HG02678 (cell line): ENCODE data around the gene ATN1.

Experiments
- ATAC-seq: cut with Tn5 transposase; IDR thresholded peaks from one replicate; pipeline ENCODE4 v1.9.1; 2021; ENCODE audit warnings: mild to moderate bottlenecking, moderate library complexity; ENCODE audit not compliant: unreplicated experiment

The ATN1 gene

GRCh38 chr12:6925540-6926279 lies 2.0 kb upstream of the ATN1 start:
- ATAC-seq = no peak

- ATAC-seq = no peak
These were observed 403 bp downstream of the ATN1 start for GRCh38 chr12:6928022-6928702.

DNA sequence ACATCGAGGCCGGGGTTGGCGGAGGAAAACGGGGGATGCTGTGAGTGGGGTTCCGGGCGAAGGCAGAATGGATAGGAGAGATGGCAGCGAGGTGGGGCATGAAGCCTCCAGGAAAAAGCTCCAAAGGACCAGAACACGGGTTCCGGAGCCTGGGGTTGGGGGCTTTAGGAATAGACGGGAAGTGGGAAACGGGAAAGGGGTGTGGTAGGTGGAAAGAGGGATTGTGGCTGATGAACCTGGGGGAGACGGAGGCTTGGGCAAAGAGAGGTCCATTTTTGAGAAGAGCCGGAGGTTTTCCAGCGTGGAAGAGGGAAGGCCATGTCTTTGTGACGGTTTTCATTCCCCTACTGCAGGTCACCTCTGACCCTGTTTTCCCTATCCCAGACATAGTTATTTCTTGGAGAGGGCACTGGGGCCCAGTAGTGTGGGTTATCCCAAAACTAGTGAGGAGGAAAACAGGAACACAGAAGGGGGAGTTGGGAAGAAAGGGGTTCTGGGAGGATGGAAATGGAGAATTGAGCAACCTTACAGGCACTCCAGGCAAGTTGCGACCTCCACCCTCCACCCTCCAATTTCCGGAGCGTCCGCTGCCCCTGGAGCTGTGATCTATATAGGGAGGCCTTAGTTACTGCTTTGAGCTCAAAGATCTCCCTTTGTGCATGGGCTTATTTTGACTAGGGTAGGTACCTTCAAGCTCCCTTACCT lies 1.1 kb downstream of the ATN1 start:
- ATAC-seq = no peak

DNA sequence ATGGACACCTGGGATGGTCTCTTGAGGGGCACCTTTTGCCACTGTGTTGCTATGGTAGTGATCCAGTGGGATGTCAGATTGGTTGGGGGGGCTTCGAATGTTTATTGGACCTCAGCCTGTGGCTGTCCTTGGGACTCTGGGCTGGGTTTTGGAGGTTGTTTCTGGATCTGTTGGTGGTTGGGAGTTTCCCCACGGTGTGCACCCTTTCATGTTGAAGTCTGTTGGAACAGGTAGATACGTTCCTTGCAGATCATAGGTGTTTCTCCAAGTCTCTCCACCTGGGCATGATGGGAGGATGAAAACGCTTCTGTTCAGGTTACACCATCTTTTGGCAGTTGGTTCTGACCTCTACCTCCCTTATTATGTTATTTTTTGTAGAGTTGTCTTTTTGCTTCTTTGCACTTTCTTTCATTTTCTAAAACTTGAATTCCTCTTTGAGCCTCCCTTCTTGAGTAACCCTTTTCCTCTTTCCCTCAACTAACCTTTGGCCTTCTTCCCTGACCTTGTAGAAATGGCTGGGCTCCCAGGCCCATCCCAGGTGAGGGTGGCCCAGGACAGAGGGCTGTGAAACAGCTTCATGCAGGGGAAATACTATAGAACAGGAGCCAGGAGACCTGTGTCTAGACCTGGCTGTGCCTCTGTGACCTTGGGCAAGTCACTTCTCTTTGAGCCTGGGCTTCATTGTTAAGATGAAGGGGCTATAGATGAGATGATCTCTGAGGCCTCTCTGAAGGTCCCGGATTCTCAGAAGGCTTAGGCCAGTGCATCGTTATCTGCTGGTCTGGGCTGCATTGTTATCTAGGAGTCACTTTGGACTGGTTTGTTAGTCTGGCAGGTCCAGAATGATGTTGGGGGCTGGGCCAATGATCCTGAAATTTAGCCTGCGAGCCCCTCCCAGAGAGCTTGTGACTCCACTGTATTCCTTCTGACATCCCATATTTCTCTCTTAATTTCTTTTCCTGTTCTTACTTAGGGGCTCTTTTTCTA lies 2.0 kb downstream of the ATN1 start:
- ATAC-seq = no peak

GRCh38 chr12:6932766-6933165 lies 5.0 kb downstream of the ATN1 start:
- no peak for ATAC-seq

- no peak for ATAC-seq
These were observed 6.4 kb downstream of the ATN1 start for GRCh38 chr12:6934110-6934509.

GRCh38 chr12:6935371-6936193 lies 7.8 kb downstream of the ATN1 start:
- no peak for ATAC-seq

- ATAC-seq = no peak
These were observed 8.5 kb downstream of the ATN1 start for GRCh38 chr12:6936194-6936635.

GRCh38 chr12:6936636-6937480 lies 9.1 kb downstream of the ATN1 start:
- peak; percentile 1 for ATAC-seq

DNA sequence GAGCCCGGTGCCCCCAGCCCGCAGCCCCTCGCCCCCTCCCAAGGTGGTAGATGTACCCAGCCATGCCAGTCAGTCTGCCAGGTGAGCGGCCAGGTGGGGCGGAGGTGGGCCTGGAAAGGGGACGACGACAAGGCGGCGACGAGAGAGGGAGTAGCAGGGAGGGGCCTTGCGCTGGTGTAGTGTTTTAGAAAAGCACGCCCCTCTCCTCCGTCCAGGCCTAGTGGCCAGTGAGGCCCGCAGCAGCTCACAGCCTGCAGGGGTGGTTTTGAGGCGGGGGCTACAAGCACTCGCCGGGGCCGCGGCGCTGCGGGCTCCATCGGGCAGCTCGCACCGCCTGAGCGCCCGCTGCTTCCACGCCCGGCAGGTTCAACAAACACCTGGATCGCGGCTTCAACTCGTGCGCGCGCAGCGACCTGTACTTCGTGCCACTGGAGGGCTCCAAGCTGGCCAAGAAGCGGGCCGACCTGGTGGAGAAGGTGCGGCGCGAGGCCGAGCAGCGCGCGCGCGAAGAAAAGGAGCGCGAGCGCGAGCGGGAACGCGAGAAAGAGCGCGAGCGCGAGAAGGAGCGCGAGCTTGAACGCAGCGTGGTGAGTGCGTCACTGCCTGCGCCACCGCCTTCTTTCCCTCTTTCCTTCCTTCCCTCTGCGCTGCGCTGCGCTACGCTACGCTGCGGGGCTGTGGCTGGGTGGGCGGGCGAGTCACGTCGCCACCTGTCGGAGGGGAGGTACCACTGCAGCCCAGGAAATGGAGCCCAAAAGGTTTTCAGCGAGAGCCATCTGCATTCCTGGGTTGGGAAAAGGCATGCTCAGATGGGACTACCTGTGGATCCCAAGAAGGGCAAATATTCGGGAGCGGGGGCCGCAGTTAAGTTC lies 10.0 kb downstream of the ATN1 start:
- peak; percentile 91 for ATAC-seq

- no peak for ATAC-seq
These were observed 10.8 kb downstream of the ATN1 start for GRCh38 chr12:6938353-6939190.

DNA sequence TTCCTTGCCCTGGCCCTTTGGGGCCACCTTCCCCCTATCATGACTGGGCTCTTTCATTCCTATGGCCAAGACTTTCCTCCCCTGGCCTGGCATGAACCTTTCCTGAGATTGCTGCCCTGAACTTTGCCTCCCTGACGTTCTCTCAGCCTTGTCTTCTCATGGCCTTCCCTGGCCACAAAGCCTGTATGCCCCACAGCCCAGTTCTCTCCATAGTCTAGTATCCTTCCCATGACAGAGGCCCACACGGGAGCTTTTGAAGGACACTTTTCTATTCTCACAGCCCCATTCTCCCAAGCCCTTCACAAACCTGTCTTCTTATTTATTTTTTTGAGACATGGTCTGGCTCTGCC lies 11.4 kb downstream of the ATN1 start:
- no peak for ATAC-seq

DNA sequence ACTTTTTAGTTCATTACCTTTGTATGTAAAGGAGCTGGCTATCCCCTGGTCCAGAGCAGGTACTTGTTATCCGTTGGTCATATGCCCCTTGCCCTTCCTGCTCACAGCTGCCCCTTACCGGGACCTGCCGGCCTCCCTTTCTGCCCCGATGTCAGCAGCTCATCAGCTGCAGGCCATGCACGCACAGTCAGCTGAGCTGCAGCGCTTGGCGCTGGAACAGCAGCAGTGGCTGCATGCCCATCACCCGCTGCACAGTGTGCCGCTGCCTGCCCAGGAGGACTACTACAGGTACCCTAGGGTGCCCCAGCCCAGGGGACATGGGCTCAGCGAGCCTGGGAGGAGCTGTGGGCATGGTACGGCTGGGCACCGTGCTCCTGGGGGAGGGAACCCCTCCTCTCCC lies 13.5 kb downstream of the ATN1 start:
- no peak for ATAC-seq

DNA sequence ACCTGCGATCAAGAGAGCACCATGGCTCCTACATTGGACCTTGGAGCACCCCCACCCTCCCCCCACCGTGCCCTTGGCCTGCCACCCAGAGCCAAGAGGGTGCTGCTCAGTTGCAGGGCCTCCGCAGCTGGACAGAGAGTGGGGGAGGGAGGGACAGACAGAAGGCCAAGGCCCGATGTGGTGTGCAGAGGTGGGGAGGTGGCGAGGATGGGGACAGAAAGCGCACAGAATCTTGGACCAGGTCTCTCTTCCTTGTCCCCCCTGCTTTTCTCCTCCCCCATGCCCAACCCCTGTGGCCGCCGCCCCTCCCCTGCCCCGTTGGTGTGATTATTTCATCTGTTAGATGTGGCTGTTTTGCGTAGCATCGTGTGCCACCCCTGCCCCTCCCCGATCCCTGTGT lies 14.0 kb downstream of the ATN1 start:
- no peak for ATAC-seq

DNA sequence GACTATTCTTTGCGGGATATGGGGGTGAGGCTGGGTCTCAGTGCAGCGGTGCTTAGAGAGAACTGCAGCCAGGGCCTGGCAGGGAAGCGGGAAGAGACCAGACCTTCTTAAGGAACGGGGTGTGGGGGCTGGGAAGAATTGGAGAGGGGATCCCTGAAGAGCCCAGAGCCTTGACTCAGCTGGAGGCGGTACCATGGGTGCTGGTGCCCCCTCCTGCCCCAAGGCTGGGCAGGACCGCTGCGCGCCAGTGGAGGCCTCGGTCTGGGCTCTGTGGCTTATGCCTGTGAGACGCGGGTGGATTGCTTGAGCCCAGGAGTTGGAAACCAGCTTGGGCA lies 14.5 kb downstream of the ATN1 start:
- ATAC-seq = no peak

DNA sequence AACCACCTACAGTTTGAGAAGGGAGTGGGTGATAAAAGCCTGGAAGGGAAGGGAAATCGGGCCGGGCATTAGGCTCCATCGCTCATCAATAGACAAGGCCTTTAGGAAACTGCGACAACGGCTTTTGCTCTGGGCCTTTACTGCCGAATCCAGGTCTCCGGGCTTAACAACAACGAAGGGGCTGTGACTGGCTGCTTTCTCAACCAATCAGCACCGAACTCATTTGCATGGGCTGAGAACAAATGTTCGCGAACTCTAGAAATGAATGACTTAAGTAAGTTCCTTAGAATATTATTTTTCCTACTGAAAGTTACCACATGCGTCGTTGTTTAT lies 15.6 kb downstream of the ATN1 start:
- ATAC-seq = peak; percentile 31

DNA sequence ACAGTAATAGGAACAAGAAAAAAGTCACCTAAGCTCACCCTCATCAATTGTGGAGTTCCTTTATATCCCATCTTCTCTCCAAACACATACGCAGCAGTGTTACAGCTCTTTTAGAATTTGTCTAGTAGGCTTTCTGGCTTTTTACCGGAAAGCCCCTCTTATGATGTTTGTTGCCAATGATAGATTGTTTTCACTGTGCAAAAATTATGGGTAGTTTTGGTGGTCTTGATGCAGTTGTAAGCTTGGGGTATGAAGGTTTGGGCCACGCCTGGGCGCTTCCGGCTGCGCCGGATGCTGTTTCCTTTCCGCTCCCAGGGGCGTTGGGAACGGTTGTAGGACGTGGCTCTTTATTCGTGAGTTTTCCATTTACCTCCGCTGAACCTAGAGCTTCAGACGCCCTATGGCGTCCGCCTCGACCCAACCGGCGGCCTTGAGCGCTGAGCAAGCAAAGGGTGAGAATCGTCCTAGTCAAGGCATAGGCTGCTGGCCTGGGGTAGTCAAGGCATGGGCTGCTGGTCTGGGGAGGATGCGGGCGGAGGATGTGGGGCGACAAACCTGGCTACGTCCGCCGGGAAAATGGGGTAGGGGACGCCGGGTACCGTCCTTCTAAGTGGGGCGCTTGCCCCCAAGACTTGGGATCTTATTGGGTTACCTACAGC lies 16.1 kb downstream of the ATN1 start, which contains the start of the genes C12orf57 and RNU7-1:
TSS of gene C12orf57 (plus strand) at position 301 of the 659 bp plus-strand sequence. CDS start at position 401, 100 bp downstream.
TSS of gene RNU7-1 (plus strand) at position 95 of the 659 bp plus-strand sequence.
- ATAC-seq = peak; percentile 34
